Measurements from ENCODE around the gene FGGY.
"Not testable (repeated sequence)": the region's sequence is repeated elsewhere in the genome, so short reads cannot be mapped to it uniquely, and the experiment has no call there.

FGGY gene

GRCh38 chr1:59579222-59579621 lies 282.3 kb downstream of the FGGY start:
- TF ChIP-seq, protein P1, sequence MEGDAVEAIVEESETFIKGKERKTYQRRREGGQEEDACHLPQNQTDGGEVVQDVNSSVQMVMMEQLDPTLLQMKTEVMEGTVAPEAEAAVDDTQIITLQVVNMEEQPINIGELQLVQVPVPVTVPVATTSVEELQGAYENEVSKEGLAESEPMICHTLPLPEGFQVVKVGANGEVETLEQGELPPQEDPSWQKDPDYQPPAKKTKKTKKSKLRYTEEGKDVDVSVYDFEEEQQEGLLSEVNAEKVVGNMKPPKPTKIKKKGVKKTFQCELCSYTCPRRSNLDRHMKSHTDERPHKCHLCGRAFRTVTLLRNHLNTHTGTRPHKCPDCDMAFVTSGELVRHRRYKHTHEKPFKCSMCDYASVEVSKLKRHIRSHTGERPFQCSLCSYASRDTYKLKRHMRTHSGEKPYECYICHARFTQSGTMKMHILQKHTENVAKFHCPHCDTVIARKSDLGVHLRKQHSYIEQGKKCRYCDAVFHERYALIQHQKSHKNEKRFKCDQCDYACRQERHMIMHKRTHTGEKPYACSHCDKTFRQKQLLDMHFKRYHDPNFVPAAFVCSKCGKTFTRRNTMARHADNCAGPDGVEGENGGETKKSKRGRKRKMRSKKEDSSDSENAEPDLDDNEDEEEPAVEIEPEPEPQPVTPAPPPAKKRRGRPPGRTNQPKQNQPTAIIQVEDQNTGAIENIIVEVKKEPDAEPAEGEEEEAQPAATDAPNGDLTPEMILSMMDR (IDR thresholded peaks at IDR 0.05; ENCODE audit: borderline replicate concordance, control extremely low read depth, extremely low read depth, insufficient read depth, missing control alignments) = no peak
- in situ Hi-C loops (cut with MboI; ENCODE audit: low sequenced_read_pairs, unreplicated experiment) = no loop called here
- DNase-seq (ENCODE audit: low spot score) = no peak

- in situ Hi-C loops (cut with MboI; ENCODE audit: low sequenced_read_pairs, unreplicated experiment) = no loop called here
- no peak for DNase-seq (ENCODE audit: low spot score)
- TF ChIP-seq, protein P1 (IDR thresholded peaks at IDR 0.05; ENCODE audit: borderline replicate concordance, control extremely low read depth, extremely low read depth, insufficient read depth, missing control alignments) = no peak
These were observed 283.4 kb downstream of the FGGY start for GRCh38 chr1:59580257-59580656.

DNA sequence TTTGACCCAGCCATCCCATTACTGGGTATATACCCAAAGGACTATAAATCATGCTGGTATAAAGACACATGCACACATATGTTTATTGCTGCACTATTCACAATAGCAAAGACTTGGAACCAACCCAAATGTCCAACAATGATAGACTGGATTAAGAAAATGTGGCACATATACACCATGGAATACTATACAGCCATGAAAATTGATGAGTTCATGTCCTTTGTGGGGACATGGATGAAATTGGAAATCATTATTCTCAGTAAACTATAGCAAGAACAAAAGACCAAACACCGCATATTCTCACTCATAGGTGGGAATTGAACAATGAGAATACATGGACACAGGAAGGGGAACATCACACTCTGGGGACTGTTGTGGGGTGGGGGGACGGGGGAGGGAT lies 295.5 kb downstream of the FGGY start:
- in situ Hi-C loops (cut with MboI; ENCODE audit: low sequenced_read_pairs, unreplicated experiment); DNase-seq (ENCODE audit: low spot score): not testable (repeated sequence)

GRCh38 chr1:59592924-59593323 lies 296.0 kb downstream of the FGGY start:
- no peak for DNase-seq (ENCODE audit: low spot score)
- TF ChIP-seq, protein P1 (IDR thresholded peaks at IDR 0.05; ENCODE audit: borderline replicate concordance, control extremely low read depth, extremely low read depth, insufficient read depth, missing control alignments) = no peak
- in situ Hi-C loops (cut with MboI; ENCODE audit: low sequenced_read_pairs, unreplicated experiment) = no loop called here

DNA sequence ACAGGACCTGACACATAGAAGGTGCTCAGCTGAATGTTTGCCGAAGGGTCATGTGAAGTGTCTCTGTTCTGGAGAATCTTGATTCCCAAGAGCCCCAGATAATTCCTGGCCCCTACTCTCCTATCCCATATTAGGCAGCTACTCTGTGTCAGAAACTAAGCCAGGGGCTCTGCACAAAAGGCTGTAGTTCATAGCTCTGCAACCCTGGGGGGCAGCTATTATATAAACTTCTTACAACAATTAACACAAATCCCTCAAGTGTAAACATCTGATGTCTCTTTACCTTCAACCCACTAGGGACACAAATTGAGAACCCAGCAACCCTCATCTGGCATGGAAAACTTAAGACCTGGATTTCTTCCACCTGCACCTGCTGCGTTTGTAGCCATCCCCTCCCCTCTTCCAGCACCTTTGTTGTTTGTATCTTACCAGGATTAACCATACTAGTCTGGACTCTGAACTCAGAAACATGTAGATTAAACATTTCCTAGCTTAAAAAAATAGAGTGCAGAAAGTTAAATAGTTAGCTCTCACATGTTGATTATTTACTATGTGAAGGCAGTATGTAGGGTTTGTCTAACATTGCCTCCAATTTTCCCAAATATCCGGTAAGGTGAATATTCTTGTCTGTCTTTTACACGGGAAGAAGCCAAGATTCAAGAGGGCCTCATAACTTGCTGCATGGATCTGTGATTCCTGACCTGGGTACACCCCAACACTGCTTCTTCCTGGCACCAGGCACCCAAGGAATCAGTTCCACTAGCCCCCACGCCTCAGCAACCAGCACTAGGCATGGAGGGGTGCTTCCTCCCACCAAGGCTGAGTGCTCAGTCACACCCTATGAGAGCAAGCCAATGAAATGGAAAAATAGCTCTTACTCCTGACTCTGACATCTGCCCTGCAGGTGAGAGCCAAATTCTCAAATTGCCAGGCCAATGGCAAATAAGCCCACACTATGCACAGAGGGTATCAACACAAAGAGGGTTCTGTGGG lies 297.2 kb downstream of the FGGY start:
- DNase-seq (ENCODE audit: low spot score) = no peak
- in situ Hi-C loops (cut with MboI; ENCODE audit: low sequenced_read_pairs, unreplicated experiment) = no loop called here
- TF ChIP-seq, protein P1 (IDR thresholded peaks at IDR 0.05; ENCODE audit: borderline replicate concordance, control extremely low read depth, extremely low read depth, insufficient read depth, missing control alignments) = no peak

- DNase-seq (ENCODE audit: low spot score) = no peak
- in situ Hi-C loops (cut with MboI; ENCODE audit: low sequenced_read_pairs, unreplicated experiment) = no loop called here
- TF ChIP-seq, protein P1 (IDR thresholded peaks at IDR 0.05; ENCODE audit: borderline replicate concordance, control extremely low read depth, extremely low read depth, insufficient read depth, missing control alignments) = no peak
These were observed 298.9 kb downstream of the FGGY start for GRCh38 chr1:59595774-59596173.

GRCh38 chr1:59596432-59596831 lies 299.5 kb downstream of the FGGY start:
- in situ Hi-C loops (cut with MboI; ENCODE audit: low sequenced_read_pairs, unreplicated experiment) = no loop called here
- TF ChIP-seq, protein P1 (IDR thresholded peaks at IDR 0.05; ENCODE audit: borderline replicate concordance, control extremely low read depth, extremely low read depth, insufficient read depth, missing control alignments) = no peak
- no peak for DNase-seq (ENCODE audit: low spot score)

Data from GM13976 (cell line).